Stimulated activated CD4-positive, alpha-beta T cell treated with anti-CD3 and anti-CD28 coated beads, Interleukin-1b, Interleukin-23, amount 100 ng/mL, for 24 hours (primary cell): ENCODE data around the gene DENND10.
A peak's percentile ranks its signal among the peaks of the same experiment; 100 is the strongest.
"Not testable (repeated sequence)": the region's sequence is repeated elsewhere in the genome, so short reads cannot be mapped to it uniquely, and the experiment has no call there.

Experiments used
- DNase-seq, 4 experiments: peaks; one replicate each; pipeline ENCODE4 v3.0.0-alpha.2; 2020; ENCODE audit warnings: low read depth in 4 of 4, low spot score in 1 of 4

DENND10 gene

DNA sequence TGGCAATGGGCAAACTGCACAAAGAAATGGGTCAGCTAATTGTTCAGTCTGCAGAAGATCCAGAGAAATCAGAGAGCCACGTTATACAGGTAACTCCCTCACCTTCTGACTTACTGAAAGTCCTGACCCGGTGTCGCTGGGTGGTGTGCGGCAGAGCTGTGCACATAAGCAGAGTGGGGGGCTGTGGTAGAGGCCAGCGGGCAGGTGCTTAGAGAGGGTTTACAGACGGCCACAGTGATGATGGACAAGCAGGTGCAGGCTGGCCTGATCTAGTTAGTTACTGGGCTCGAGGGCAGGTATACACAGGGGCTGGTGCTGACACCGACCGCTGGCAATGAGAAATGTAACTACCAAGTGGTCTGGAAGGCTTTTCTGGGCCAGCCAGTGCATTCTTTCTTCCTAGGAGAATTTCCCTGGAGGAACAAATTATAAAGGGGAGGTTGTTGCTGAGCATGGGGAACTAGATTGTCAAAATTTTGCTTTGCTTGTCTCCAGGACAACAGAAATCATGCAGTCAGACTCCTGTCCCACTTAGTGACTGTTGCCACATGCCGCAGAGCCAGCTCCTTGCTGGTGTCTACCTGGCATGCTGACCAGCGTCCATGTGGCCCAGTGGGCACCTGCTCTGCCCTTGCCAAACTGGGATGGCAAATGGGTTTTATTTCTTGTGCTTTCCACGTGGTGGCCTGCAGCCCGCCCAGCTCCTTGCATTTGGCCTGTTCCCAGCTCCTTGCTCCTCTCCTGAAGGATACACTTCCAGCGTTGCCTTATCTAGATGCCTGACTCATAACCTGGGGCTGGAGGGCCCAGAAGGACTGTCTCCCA is 28.8 kb downstream of the DENND10 start:
- DNase-seq, result no peak

DNA sequence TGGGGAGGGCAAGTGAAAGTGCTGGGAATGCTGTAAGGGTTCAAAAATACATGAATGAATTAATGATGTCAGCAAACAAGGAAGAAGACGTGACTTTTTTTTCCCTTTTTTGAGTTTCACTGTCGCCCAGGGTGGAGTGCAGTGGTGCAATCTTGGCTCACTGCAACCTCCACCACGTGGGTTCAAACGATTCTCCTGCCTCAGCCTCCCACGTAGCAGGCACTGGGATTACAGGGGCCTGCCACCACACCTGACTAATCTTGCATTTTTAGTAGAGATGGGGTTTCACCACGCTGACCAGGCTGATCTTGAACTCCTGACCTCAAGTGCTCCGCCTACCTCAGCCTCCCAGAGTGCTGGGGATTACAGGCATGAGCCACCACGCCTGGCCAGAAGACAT is 30.0 kb downstream of the DENND10 start:
- peak in 1 of 4 experiments; percentile 40 for DNase-seq

DNA sequence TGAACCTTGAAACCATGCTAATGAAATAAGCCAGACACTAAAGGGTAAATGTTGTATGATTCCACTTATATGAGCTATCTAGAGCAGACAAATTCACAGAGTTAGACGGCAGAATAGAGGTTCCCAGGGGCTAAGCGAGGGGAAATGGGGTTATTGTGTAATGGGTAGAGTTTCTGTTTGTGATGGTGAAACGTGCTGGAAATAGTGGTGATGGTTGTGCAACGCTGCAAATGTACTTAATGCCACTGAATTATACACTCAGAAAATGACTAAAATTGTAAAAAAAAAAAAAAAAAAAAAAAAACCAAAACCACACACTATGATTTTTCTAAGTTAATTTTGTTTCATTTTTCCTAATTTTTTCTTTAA is 31.6 kb downstream of the DENND10 start:
- DNase-seq, result no peak

DNA sequence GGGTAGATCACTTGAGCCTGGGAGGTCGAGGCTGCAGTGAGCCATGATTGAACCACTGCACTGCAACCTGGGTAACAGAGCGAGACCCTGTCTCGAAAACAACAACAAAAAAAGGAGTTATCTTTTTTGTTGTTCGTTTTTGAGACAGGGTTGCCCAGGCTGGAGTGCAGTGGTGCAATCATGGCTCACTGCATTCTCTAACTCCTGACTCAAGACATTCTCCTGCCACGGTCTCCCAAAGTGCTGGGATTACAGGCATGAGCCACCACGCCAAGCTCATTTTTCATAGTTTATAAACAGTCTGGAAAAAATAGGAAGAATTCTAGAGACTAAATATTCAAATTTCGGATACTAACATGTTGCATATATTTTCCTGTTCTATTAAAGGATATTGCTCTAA is 32.2 kb downstream of the DENND10 start:
- DNase-seq, result no peak

DNA sequence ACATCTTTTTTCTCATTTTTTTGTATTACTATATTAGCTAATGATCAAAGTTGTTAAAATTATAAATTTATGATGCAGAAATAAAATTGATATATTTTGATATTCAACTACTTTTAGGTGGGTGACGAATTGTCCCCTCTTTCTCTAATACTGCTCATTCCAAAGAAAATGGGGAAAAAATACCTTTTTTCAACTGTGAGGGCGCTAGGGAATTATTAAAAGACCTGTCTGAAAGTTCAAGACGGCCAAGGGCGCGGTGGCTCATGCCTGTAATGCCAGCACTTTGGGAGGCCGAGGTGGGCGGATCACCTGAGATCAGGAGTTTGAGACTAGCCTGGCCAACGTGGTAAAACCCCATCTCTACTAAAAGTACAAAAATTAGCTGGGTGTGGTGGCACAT is 34.0 kb downstream of the DENND10 start:
- DNase-seq, result not testable (repeated sequence)

DNA sequence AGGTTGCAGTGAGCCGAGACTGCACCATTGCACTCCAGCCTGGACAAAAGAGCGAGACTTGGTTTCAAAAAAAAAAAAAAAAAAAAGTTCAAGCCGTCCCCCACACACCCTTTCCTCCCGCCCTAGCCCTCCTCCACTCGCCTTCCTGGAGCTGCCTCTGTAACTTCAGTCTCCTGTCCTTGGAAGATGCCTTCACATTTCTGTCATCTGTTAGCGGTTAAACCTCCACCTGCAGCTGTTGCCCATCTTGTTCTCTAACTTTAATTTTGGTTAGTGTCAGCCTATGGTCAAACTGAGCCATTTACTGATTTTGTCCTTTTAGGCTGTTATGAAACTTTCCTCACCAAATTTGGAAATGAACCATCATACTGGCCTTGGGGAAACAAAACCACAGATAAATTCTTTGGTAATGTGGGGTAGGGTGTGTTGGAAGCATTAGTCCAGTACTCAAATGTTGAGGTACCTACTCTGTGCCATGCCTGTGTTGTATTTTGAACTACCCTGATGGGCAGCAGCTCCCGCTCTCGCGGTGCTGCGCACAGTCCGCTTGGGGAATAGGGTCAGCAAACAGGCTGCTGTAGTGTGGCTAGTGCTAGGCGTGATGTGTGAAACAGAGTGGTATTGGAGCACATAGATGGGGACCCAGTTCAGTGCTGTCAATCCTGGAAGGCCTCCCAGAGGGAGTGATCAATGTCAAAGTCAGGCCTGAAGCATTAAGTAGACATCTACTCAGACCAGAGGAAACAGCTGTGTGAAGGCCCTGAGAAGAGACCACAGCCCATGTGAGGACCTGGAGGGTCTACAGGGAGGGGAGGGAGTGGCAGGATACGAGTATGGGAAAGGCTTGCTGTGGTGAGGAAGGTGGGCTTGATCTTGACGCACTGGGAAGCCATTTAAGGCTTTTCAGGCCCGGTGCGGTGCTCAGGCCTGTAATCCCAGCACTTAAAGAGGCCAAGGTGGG is 34.7 kb downstream of the DENND10 start:
- no peak for DNase-seq

DNA sequence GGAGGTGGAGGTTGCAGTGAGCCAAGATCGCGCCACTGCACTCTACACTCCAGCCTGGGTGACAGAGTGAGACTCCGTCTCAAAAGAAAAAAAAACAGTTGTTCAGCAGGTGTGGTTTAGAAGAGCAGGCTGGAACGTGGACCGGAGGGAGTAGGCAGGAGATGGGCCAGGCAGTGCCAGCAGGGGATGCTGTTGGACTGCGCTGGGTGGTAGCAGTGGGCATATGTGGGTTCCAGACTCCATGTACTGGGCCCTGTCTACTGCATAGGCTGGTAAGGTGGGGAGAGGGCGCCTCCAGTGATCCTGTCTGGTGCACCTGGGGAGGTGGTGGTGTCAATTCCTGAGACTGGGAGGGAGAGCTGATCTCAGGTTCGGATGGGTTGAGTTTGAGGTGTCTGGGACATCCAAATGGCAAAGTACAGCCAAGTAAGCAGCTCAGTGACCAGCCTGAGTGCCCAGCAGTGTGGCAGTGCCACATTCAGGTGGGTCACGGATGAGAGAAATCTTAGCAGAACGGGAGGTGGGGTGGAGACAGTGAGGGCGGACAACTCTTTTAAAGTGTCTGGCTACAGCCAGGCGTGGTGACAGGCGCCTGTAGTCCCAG is 35.7 kb downstream of the DENND10 start:
- peak in 2 of 4 experiments; percentile 9 to 13 for DNase-seq

DNA sequence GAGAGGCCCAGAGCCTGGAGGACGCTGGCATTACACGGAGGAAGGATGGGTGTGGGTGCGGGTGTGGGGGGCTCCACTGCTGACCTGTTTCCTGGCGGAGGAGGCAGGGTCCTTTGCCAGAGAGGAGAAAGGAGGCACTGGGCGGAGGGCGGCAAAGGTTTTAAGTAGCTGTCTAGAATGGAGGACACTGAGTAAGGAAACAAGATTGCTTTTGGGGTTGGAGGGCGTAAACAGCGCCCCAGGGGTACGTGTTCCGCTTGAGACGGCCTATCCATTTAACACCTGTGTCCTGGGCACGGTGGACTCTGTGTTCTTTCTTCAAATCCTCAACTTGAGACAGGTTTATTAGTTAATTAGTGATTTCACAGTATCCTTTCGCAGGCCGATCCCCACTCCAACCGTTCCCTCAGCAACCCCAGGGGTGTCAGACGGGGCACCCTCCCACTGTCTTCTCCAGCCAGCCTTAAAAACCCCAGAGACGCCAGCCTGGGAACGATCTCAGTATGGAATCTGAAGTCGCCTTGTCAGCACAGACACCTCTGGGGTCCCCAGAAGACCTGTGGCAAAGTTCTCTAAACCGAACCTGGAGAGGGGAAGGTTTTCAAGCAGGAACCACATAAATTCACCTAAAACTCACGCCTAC is 36.8 kb downstream of the DENND10 start:
- DNase-seq, result no peak

DNA sequence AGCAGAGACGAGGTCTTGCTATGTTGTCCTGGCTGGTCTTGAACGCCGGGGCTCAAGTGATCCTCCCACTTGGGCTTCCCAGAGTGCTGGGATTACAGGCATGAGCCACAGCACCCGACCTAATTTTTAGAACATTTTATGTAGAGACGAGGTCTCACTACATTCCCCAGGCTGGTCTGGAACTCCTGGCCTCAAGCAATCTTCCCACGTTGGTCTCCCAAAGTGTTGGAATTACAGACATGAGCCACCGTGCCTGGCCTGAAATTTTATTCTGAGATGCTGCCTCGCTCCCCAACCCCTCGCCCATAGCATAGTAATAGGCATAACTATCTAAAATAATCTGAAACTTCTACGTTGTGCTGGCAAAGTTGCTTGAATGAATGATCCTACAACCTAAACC is 39.7 kb downstream of the DENND10 start:
- no peak for DNase-seq

DNA sequence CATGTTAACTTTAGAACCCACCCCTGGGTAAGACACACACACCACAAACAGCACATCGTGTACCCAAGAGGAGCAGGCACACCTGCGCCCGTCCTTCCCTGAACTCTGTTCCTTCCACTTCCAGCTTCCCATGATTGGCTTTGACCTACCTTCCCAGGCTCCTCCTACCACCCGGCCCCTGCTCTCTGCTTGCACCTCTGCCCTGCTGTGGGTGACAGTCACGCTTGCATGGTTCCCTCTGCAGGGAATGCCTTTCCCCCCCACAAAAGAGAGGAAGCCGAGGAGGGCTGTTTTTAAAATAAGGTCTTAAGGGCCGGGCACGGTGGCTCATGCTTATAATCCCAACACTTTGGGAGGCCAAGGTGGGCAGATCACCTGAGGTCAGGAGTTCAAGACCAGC is 45.2 kb downstream of the DENND10 start:
- no peak for DNase-seq

DNA sequence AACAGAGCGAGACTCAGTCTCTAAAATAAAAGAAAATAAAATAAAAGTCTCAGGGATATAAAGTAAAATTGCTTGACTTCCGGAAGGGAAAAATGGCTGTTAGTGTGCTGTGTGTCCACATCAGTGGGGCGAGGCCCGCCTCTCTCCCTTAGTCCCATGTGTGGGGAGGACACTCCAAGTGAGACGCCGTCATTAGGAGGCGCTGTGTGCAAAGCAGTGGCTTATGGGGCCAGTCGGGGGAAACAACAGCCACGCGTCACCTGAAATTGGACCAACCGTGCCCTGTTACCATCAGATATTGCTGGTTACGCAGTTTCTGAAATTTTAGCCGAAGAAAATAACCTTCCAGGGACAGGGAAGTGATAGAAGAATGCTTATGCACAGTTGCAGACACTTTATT is 45.8 kb downstream of the DENND10 start:
- no peak for DNase-seq

DNA sequence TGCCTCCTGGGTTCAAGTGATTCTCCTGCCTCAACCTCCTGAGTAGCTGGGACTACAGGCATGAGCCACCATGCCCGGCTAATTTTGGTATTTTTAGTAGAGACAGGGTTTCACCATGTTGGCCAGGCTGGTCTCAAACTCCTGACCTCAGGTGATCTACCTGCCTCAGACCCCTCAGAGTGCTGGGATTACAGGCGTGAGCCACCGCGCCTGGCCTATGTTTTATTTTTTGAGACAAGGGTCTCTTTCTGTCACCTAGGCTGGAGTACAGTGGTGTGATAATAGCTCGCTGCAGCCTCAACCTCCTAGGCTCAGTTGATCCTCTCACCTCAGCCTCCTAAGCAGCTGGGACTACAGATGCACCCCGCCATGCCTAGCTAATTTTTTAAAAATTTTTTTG is 47.7 kb downstream of the DENND10 start:
- not testable (repeated sequence) for DNase-seq

DNA sequence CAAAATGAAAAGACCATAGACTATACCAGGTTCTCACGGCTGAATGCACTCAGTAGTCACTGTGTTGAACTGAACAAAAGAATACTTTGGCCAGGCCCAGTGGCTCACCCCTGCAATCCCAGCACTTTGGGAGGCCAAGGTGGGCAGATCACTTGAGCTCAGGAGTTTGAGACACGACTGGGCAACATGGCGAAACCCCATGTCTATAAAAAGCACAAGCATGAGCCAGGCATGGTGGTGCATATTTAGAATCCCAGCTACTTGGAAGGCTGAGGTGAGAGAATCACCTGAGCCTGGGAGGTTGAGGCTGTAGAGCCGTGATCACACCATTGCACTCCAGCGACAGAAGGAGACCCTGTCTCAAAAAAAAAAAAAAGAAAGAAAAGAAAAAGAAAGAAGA is 49.1 kb downstream of the DENND10 start:
- no peak for DNase-seq

DNA sequence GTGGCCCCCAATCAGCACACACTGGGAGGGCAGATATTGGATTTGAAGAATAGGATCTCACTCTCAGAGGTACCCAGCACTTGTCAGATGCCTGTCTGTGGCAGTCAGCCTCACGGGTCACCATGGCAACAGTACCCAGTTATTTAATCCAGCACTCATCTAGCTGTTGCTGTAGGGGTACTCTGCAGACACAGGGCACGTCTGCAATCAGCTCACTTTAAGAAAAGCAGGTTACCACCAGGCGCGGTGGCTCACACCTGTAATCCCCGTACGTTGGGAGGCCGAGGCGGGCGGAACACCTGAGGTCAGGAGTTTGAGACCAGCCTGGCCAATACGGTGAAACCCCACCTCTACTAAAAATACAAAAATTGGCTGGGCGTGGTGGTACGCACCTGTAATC is 49.7 kb downstream of the DENND10 start:
- no peak for DNase-seq

DNA sequence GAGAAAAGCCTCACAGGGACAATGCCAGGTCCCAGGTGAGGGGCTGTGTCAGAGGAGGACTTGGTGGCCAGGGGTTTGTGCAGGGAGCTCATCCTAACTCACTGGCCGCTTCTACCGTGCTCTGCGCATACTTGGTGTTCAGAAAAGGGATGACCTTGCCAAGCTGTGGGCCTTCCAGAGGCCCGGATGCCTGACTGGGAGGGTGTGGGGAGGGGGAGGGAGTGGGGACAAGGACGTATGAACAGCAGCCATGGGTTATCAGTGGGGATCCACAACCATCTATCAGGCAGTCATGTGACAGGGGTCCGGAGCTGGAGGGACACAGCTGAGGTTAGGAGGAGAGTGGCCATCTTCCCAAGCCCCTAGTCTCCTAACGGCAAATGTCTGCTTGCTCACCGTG is 55.4 kb downstream of the DENND10 start:
- DNase-seq, result no peak

DNA sequence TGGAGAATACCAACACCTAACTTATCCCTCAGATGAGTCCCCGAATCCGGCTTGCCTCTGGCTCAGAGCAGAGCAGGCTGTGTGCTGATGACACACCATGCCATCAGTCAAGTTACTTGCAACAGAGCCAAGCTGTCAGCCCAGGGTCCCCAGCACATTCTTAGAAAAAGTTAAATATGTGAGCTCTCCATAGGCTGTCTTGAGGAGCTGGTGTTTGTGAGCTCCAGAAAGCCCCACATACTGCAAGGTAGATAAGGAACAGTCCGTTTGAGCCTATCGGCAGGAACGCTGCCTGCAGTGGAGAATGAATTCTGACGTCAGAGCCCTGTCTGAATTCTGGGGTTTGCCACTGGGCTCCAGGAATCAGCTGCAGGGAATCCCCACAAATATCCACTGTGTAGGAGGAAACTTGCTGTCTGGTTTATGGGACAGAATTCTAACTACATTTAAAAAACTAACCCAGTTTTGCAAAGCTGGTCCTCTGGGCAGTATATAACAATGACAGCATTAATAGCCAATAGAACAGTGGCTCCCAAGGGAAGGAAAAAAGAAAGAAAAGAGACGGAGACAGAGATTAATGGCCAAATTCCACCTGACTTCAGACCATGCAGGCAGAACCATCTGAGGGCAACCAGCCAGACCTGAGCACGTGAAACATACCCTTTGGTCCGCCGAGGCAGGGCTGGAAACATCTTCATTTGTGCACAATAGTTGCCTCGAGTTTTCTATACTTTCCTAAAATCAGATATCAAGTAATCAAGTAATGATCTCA is 58.0 kb downstream of the DENND10 start:
- DNase-seq, result no peak

DNA sequence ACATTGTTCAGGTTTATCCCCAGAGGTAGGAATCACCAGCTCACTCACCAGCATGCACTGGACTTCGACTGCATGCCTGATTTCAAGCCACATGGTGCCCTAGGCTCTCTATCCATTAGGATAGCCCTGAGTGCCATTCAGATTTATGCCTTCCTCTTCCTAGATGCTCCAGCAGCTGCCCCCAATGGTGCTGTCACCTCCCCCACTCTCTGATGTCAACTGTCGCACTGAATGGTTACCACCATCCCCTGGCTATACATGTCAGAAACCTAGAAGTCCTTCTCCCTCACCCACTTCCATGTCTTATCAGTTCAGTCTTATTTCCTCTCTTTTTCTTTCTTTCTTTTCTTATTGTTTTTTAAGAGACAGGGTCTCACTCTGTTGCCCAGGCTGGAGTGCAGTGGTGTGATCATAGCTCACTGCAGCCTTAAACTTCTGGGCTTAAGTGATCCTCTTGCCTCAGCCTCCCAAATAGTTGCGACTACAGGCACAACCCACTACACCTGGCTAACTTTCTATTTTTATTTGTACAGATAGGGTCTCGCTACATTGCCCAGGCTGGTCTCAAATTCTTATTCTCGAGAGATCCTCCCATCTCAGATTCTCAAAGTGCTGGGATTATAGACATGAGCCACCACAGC is 58.7 kb downstream of the DENND10 start:
- no peak for DNase-seq

DNA sequence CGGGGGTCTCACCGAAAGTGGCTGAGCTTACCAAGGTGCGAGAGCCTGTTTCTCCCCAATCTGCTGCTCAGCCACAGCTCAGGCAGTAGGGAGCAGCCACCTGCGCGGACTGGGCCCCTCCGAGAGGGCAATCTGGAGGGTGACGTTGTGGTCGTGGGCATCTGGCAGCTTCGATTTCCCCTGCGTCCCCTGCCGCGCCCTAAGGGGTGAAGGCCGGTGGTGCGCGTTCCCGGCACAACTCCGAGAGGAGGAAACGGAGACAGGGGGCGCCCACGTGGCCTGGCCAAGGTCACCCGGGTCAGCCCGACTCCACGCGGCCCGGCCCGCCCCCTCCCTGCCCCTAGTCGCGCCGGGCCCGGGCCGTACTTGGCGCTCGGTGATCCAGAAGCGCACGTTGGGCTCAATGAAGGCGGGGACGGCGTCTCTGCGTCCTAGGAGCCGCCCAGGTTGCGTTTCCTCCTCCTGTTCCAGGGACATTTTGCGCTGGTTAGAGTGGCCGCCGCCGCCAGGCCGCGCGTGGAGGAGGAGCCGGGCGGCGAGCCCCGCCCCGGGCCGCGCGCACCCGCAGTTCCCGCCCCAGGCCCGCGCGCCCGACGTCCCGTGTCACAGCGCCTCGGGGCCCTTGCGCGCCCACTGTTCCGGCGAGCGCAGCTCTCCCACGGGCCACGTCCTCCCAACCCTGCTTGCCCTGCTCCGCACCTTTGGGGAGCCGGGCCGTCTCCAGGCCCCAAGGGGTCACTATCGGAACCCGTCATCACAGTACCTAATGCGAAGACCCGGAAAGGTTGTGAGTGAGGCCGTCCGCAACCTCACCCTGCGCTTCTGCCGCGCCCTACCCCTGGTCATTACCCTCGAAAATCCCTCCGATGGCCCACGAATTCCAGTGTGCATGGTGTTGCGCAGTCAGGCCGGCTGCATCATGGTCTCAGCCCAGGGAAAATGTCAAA is 61.5 kb downstream of the DENND10 start, which contains the start of gene SFXN4:
Gene SFXN4, minus strand, starts transcription at position 544 of the 947 bp plus-strand sequence. Its CDS starts 67 bp downstream, at position 477.
- DNase-seq, result peak; percentile 49 to 73 (median 62)

DNA sequence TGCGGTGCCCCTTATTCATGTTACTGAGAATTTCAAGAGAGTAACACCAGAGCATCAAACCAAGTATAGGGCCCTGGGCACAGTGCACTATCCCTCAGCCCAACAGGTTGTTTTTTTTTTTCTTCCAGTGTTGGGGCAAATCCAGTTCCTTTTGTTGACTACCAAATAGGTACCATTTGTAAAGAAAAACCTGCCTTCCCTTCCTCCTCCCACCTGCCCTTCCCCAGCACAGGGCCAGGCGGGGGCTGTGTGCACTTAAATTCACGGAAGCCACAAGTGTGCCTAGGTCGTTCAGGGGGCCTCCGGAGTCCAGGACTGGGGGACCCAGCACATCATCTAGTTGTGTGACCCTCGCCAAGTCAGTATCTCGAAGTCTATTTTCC is 62.2 kb downstream of the DENND10 start:
- no peak for DNase-seq
